Measurements from ENCODE around the gene FMN1. TPM values are rescaled to one million over a fixed set of nuclear protein-coding genes. Genes with fewer than 3 reads are reported as not detected.

FMN1 gene
- total and polyA plus RNA-seq, 7 donors: 0.21 to 20.0 (median 2.5) TPM

DNA sequence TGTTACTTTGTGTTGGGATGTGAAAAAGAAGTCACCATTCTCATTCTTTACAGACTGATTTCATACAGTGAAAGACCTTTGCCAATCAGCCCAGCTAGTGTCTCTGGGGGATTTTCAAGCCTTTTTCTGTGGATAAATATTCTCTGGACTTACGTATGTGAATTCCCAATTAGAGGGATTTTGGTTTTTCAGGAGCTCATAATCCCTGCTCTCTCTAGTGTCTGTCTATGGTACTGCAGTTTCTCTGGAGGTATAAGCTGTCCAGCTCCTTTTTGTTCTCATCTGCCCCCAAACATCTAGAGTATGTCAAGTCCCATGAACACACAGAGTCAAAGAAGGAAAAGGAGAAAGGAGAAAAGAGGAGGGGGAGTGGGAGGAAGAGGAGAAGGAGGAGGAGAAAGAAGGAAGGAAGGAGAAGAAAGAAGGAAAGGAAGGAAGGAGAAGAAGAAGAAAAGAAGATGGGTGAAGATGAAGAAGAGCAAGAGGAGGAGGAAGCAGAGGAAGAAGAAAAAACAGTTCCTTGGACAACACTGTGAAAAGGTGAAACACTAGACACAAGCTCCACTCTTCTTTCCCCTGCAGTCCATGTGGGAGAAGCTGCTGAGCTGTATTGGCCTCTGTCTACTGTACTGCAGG lies 258.1 kb downstream of the FMN1 start:
- ATAC-seq: no peak
- intact Hi-C loops (cut with DNase I): no loop called here
- Histone ChIP-seq H3K27ac (no peak overlapping the region), H3K4me1 (no peaks in the 10 kb centered on the region), H3K27me3 (ENCODE audit: insufficient read depth in 3 of 3, low read length in 2 of 3) (no peaks in the 10 kb centered on the region), H3K36me3 (ENCODE audit: insufficient read depth in 1 of 2, low read depth in 1 of 2) (no peaks in the 10 kb centered on the region), H3K9me3 (no peaks in the 10 kb centered on the region), H3K4me3 (no peak overlapping the region)
- DNase-seq: no peak
- 27 to 41% (median 31%) methylated on average over 1 of the region's 1 CpG for WGBS, 3 donors
- TF ChIP-seq, protein P1, sequence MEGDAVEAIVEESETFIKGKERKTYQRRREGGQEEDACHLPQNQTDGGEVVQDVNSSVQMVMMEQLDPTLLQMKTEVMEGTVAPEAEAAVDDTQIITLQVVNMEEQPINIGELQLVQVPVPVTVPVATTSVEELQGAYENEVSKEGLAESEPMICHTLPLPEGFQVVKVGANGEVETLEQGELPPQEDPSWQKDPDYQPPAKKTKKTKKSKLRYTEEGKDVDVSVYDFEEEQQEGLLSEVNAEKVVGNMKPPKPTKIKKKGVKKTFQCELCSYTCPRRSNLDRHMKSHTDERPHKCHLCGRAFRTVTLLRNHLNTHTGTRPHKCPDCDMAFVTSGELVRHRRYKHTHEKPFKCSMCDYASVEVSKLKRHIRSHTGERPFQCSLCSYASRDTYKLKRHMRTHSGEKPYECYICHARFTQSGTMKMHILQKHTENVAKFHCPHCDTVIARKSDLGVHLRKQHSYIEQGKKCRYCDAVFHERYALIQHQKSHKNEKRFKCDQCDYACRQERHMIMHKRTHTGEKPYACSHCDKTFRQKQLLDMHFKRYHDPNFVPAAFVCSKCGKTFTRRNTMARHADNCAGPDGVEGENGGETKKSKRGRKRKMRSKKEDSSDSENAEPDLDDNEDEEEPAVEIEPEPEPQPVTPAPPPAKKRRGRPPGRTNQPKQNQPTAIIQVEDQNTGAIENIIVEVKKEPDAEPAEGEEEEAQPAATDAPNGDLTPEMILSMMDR (IDR thresholded peaks at IDR 0.05): no peak

GRCh38 chr15:32935139-32935538 lies 259.4 kb downstream of the FMN1 start:
- 97 to 99% (median 98%) methylated on average over 5 of the region's 5 CpGs for WGBS, 3 donors
- no peaks in the 10 kb centered on the region for H3K27me3 ChIP-seq (ENCODE audit: insufficient read depth in 3 of 3, low read length in 2 of 3)
- H3K4me1 ChIP-seq: no peaks in the 10 kb centered on the region
- DNase-seq: no peak
- no peak overlapping the region for H3K27ac ChIP-seq
- no peak overlapping the region for H3K4me3 ChIP-seq
- H3K36me3 ChIP-seq (ENCODE audit: insufficient read depth in 1 of 2, low read depth in 1 of 2): no peaks in the 10 kb centered on the region
- intact Hi-C loops (cut with DNase I): no loop called here
- peaks cover 6% of the 10 kb centered on the region for H3K9me3 ChIP-seq
- no peak for ATAC-seq
- TF ChIP-seq, protein P1 (IDR thresholded peaks at IDR 0.05): no peak

- no peak overlapping the region for H3K27ac ChIP-seq
- WGBS, 3 donors: 52 to 77% (median 59%) methylated on average over 1 of the region's 1 CpG
- no peaks in the 10 kb centered on the region for H3K4me1 ChIP-seq
- TF ChIP-seq, protein P1 (IDR thresholded peaks at IDR 0.05): no peak
- ATAC-seq (no peak), DNase-seq (no peak)
- H3K4me3 ChIP-seq: no peak overlapping the region
- H3K27me3 ChIP-seq (ENCODE audit: insufficient read depth in 3 of 3, low read length in 2 of 3): no peaks in the 10 kb centered on the region
- H3K9me3 ChIP-seq: peaks cover 6% of the 10 kb centered on the region
- no peaks in the 10 kb centered on the region for H3K36me3 ChIP-seq (ENCODE audit: insufficient read depth in 1 of 2, low read depth in 1 of 2)
- intact Hi-C loops (cut with DNase I): loop anchor here in 1 of 2 donors (2.0 kb wide), 1 partner anchor 48 kb away; no protein-coding TSS in a partner anchor
These were observed 261.3 kb downstream of the FMN1 start for GRCh38 chr15:32933236-32933635.

- no peaks in the 10 kb centered on the region for H3K27me3 ChIP-seq (ENCODE audit: insufficient read depth in 3 of 3, low read length in 2 of 3)
- 43 to 57% (median 46%) methylated on average over 3 of the region's 3 CpGs for WGBS, 3 donors
- TF ChIP-seq, protein P1 (IDR thresholded peaks at IDR 0.05): no peak
- DNase-seq (no peak), ATAC-seq (no peak)
- intact Hi-C loops (cut with DNase I): loop anchor here in 1 of 2 donors (10.0 kb wide), 1 partner anchor 56 kb away; no protein-coding TSS in a partner anchor
- no peaks in the 10 kb centered on the region for H3K4me1 ChIP-seq
- H3K27ac ChIP-seq: no peak overlapping the region
- H3K9me3 ChIP-seq: peaks cover 6% of the 10 kb centered on the region
- H3K4me3 ChIP-seq: no peak overlapping the region
- no peaks in the 10 kb centered on the region for H3K36me3 ChIP-seq (ENCODE audit: insufficient read depth in 1 of 2, low read depth in 1 of 2)
These were observed 265.6 kb downstream of the FMN1 start for GRCh38 chr15:32928876-32929275.

- no peaks in the 10 kb centered on the region for H3K4me1 ChIP-seq
- no peaks in the 10 kb centered on the region for H3K27me3 ChIP-seq (ENCODE audit: insufficient read depth in 3 of 3, low read length in 2 of 3)
- WGBS, 3 donors: 72 to 96% (median 83%) methylated on average over 4 of the region's 4 CpGs
- H3K36me3 ChIP-seq (ENCODE audit: insufficient read depth in 1 of 2, low read depth in 1 of 2): no peaks in the 10 kb centered on the region
- H3K4me3 ChIP-seq: no peak overlapping the region
- H3K27ac ChIP-seq: no peak overlapping the region
- no peak for DNase-seq
- TF ChIP-seq, protein P1 (IDR thresholded peaks at IDR 0.05): no peak
- H3K9me3 ChIP-seq: peaks cover 6% of the 10 kb centered on the region
- ATAC-seq: no peak
- intact Hi-C loops (cut with DNase I): loop anchor here in 1 of 2 donors (10.0 kb wide), 1 partner anchor 58 kb away; no protein-coding TSS in a partner anchor
These were observed 267.4 kb downstream of the FMN1 start for GRCh38 chr15:32927124-32927523.

Data from psoas muscle (tissue), 8 donors.